H9 (cell line): ENCODE data around the gene SRRT. TPM values are rescaled to one million over a fixed set of nuclear protein-coding genes. Genes with fewer than 3 reads are reported as not detected.
"Not testable (repeated sequence)": the region's sequence is repeated elsewhere in the genome, so short reads cannot be mapped to it uniquely, and the experiment has no call there.

ENCODE experiments used
- DNase-seq: peaks from one replicate; pipeline ENCODE4 v3.0.0-alpha.2; 2017
- H2AFZ ChIP-seq: one replicate; pipeline ENCODE4 v1.6.1; 2013; ENCODE audit warnings: mild to moderate bottlenecking, low read length, control low read depth, moderate library complexity
- H2AK5ac ChIP-seq: 2 replicates; pipeline ENCODE4 v1.6.1; 2013; ENCODE audit warnings: low read length, control low read depth, mixed read lengths; ENCODE audit not compliant: insufficient read length
- H2BK120ac ChIP-seq: one replicate; pipeline ENCODE4 v1.6.1; 2013; ENCODE audit warnings: low read depth, mild to moderate bottlenecking, low read length, control low read depth, inconsistent platforms; ENCODE audit not compliant: poor library complexity, severe bottlenecking
- H2BK12ac ChIP-seq: 2 replicates; pipeline ENCODE4 v1.6.1; 2013; ENCODE audit warnings: low read length, control low read depth, mixed read lengths, low read depth; ENCODE audit not compliant: insufficient read length
- H2BK15ac ChIP-seq: 2 replicates; pipeline ENCODE4 v1.6.1; 2013; ENCODE audit warnings: low read depth, low read length, control low read depth
- H2BK20ac ChIP-seq: one replicate; pipeline ENCODE4 v1.6.1; 2013; ENCODE audit warnings: low read depth, mild to moderate bottlenecking, low read length, control low read depth, inconsistent platforms; ENCODE audit not compliant: poor library complexity, severe bottlenecking
- H2BK5ac ChIP-seq: 2 replicates; pipeline ENCODE4 v1.6.1; 2013; ENCODE audit warnings: low read length, control low read depth, mixed read lengths; ENCODE audit not compliant: insufficient read length
- H3K14ac ChIP-seq: 2 replicates; pipeline ENCODE4 v1.6.1; 2013; ENCODE audit warnings: low read length, control low read depth; ENCODE audit not compliant: insufficient read depth
- H3K18ac ChIP-seq: 2 replicates; pipeline ENCODE4 v1.6.1; 2013; ENCODE audit warnings: low read depth, mild to moderate bottlenecking, mixed read lengths, low read length, control low read depth; ENCODE audit not compliant: insufficient read length
- H3K23ac ChIP-seq: 2 replicates; pipeline ENCODE4 v1.6.1; 2013; ENCODE audit warnings: low read length, control low read depth, mixed read lengths, low read depth; ENCODE audit not compliant: insufficient read length
- H3K23me2 ChIP-seq: 2 replicates; pipeline ENCODE4 v1.6.1; 2013; ENCODE audit warnings: low read depth, mild to moderate bottlenecking, mixed read lengths, low read length, control low read depth; ENCODE audit not compliant: insufficient read length, poor library complexity, severe bottlenecking
- H3K27ac ChIP-seq: 2 replicates; pipeline ENCODE4 v1.5.1; 2013; ENCODE audit warnings: low read length, control low read depth, mixed read lengths, low read depth; ENCODE audit not compliant: insufficient read length
- H3K27me3 ChIP-seq: 2 replicates; pipeline ENCODE4 v1.6.1; 2013; ENCODE audit warnings: low read length, control low read depth, inconsistent platforms; ENCODE audit not compliant: insufficient read depth
- H3K4ac ChIP-seq: 2 replicates; pipeline ENCODE4 v1.6.1; 2013; ENCODE audit warnings: low read depth, mild to moderate bottlenecking, control low read depth, inconsistent platforms, low read length, moderate library complexity
- H3K4me1 ChIP-seq: 2 replicates; pipeline ENCODE4 v1.6.1; 2013; ENCODE audit warnings: low read length, control low read depth, inconsistent platforms; ENCODE audit not compliant: insufficient read depth
- H3K4me2 ChIP-seq: 2 replicates; pipeline ENCODE4 v1.6.1; 2013; ENCODE audit warnings: low read length, control low read depth, mixed read lengths; ENCODE audit not compliant: insufficient read length, insufficient read depth
- H3K56ac ChIP-seq: 2 replicates; pipeline ENCODE4 v1.6.1; 2013; ENCODE audit warnings: low read depth, mild to moderate bottlenecking, mixed read lengths, low read length, control low read depth; ENCODE audit not compliant: insufficient read length
- H3K79me1 ChIP-seq: 2 replicates; pipeline ENCODE4 v1.6.1; 2013; ENCODE audit warnings: low read depth, mild to moderate bottlenecking, moderate library complexity, low read length, control low read depth, inconsistent platforms; ENCODE audit not compliant: insufficient read depth, poor library complexity, severe bottlenecking
- H3K79me2 ChIP-seq: 2 replicates; pipeline ENCODE4 v1.6.1; 2013; ENCODE audit warnings: low read length, control low read depth, inconsistent platforms; ENCODE audit not compliant: insufficient read depth
- H3K9ac ChIP-seq: 2 replicates; pipeline ENCODE4 v1.6.1; 2013; ENCODE audit warnings: low read length, control low read depth, mixed read lengths; ENCODE audit not compliant: insufficient read length; ENCODE audit errors: extremely low read depth
- H3K9me3 ChIP-seq: one replicate; pipeline ENCODE4 v1.6.1; 2013; ENCODE audit warnings: low read depth, low read length, inconsistent platforms; ENCODE audit not compliant: control insufficient read depth
- H3T11ph ChIP-seq: one replicate; pipeline ENCODE4 v1.6.1; 2013; ENCODE audit warnings: mild to moderate bottlenecking, low read length, control low read depth, inconsistent platforms
- H4K20me1 ChIP-seq: one replicate; pipeline ENCODE4 v1.6.1; 2013; ENCODE audit not compliant: control insufficient read depth, insufficient read length, insufficient read depth
- H4K5ac ChIP-seq: 2 replicates; pipeline ENCODE4 v1.6.1; 2013; ENCODE audit warnings: low read depth, mild to moderate bottlenecking, mixed read lengths, low read length, control low read depth; ENCODE audit not compliant: insufficient read length
- H4K8ac ChIP-seq: replicated peaks from 2 replicates; pipeline ENCODE4 v1.6.1; 2013; ENCODE audit warnings: low read length, control low read depth, mixed read lengths, low read depth; ENCODE audit not compliant: insufficient read length
- H4K91ac ChIP-seq: 2 replicates; pipeline ENCODE4 v1.6.1; 2013; ENCODE audit warnings: low read depth, mild to moderate bottlenecking, moderate library complexity, mixed read lengths, low read length, control low read depth; ENCODE audit not compliant: insufficient read length
- H3K27ac Mint-ChIP-seq, 3 experiments: 2 replicates in 2 of 3; 3 replicates in 1 of 3; pipeline ENCODE4 v1.8.0; 2020 to 2021; ENCODE audit warnings: mixed read lengths in 3 of 3, mild to moderate bottlenecking in 1 of 3, moderate library complexity in 1 of 3
- H3K27me3 Mint-ChIP-seq: 2 replicates; pipeline ENCODE4 v1.8.0; 2021; ENCODE audit warnings: low read depth, mild to moderate bottlenecking, moderate library complexity, mixed read lengths
- H3K36me3 Mint-ChIP-seq, 3 experiments: 2 replicates in 2 of 3; 3 replicates in 1 of 3; pipeline ENCODE4 v1.8.0; 2020 to 2021; ENCODE audit warnings: low read depth in 3 of 3, mixed read lengths in 3 of 3; ENCODE audit not compliant: insufficient read depth in 1 of 3
- H3K4me1 Mint-ChIP-seq, 2 experiments: 2 replicates each; pipeline ENCODE4 v1.8.0; 2020; ENCODE audit warnings: mixed read lengths in 2 of 2
- H3K4me3 Mint-ChIP-seq, 2 experiments: 2 replicates in 1 of 2; 3 replicates in 1 of 2; pipeline ENCODE4 v1.8.0; 2020 to 2021; ENCODE audit warnings: mild to moderate bottlenecking in 2 of 2, mixed read lengths in 2 of 2, moderate library complexity in 1 of 2
- H3K9me3 Mint-ChIP-seq, 2 experiments: 2 replicates in 1 of 2; 3 replicates in 1 of 2; pipeline ENCODE4 v1.8.0; 2020; ENCODE audit warnings: mild to moderate bottlenecking in 2 of 2, mixed read lengths in 2 of 2, moderate library complexity in 1 of 2
- WGBS: extraction: QIAGEN DNeasy Blood & Tissue Kit; methylation state at CpG from one replicate; pipeline ENCODE4 v1.1.7; 2013; ENCODE audit warnings: missing lambda C conversion rate, low lambda C conversion rate, mixed read lengths; ENCODE audit not compliant: insufficient read length; ENCODE audit errors: extremely low coverage; 5-methylcytosine and 5-hydroxymethylcytosine counted together
- total RNA-seq: library from RNA; stranded (reverse); gene quantifications from 2 replicates; pipeline ENCODE4 v1.2.1, GENCODE V29; 2021
- TF ChIP-seq, protein P1 (sequence below): fragments of 200-600 bp; sonication (generic); conservative IDR thresholded peaks from 3 replicates; pipeline ENCODE4 v1.8.0; 2021; ENCODE audit warnings: antibody characterized with exemption, mild to moderate bottlenecking

The SRRT gene
- total RNA-seq, 1 experiment from 2014 or later: 373 TPM

DNA sequence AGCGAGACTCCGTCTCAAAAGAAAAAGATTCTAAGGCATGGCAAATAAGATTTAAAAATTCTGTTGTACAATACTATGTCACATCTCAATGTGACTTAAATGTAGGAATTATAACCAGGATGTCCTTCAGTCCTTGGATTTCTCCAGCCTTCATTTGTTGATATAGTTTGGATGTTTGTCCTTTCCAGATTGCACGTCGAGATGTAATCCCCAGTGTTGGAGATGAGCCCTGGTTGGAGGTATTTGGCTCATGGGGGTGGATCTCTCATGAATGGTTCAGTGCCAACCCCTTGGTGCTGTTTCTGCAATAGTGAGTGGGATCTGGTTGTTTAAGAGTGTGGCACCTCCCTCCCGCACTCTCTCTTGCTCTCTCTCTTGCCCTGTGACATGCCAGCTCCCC, 33.6 kb downstream of the SRRT start:
- Histone ChIP-seq H3K18ac (no peak overlapping the region), H3K23ac (no peak overlapping the region), H4K91ac (no peak overlapping the region), H3K79me1 (no peaks in the 10 kb centered on the region), H3K9me3 (no peaks in the 10 kb centered on the region), H3K4ac (no peak overlapping the region), H2BK5ac (no peak overlapping the region), H2BK15ac (no peak overlapping the region), H3K4me2 (no peak overlapping the region), H3K14ac (no peak overlapping the region), H2BK120ac (no peak overlapping the region), H4K20me1 (no peaks in the 10 kb centered on the region), H3K9ac (no peak overlapping the region), H2BK20ac (no peak overlapping the region), H4K5ac (no peak overlapping the region), H3T11ph (no peak overlapping the region), H3K79me2 (no peaks in the 10 kb centered on the region), H2AFZ (no peak overlapping the region), H3K23me2 (no peaks in the 10 kb centered on the region), H2BK12ac (no peak overlapping the region), H3K4me1 (no peaks in the 10 kb centered on the region), H3K27me3 (no peaks in the 10 kb centered on the region), H3K27ac (no peak overlapping the region), H4K8ac (no peak overlapping the region), H3K56ac (no peak overlapping the region), H2AK5ac (no peak overlapping the region)
- WGBS: no CpG with 5 or more reads among the region's 5 CpGs
- DNase-seq: no peak
- Mint-ChIP-seq H3K36me3 (no peaks in the 10 kb centered on the region), H3K4me1 (0 out of 4 replicates have a peak, but pooled peaks cover 0 to 4% of the 10 kb centered on the region in 2 experiments), H3K27ac (no peak overlapping the region), H3K4me3 (no peak overlapping the region), H3K27me3 (no peaks in the 10 kb centered on the region), H3K9me3 (no peaks in the 10 kb centered on the region; a peak in 2 of 5 replicates)
- TF ChIP-seq, protein P1, sequence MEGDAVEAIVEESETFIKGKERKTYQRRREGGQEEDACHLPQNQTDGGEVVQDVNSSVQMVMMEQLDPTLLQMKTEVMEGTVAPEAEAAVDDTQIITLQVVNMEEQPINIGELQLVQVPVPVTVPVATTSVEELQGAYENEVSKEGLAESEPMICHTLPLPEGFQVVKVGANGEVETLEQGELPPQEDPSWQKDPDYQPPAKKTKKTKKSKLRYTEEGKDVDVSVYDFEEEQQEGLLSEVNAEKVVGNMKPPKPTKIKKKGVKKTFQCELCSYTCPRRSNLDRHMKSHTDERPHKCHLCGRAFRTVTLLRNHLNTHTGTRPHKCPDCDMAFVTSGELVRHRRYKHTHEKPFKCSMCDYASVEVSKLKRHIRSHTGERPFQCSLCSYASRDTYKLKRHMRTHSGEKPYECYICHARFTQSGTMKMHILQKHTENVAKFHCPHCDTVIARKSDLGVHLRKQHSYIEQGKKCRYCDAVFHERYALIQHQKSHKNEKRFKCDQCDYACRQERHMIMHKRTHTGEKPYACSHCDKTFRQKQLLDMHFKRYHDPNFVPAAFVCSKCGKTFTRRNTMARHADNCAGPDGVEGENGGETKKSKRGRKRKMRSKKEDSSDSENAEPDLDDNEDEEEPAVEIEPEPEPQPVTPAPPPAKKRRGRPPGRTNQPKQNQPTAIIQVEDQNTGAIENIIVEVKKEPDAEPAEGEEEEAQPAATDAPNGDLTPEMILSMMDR: no peak

- H3K4me2 ChIP-seq, H3K27me3 Mint-ChIP-seq, H2BK12ac ChIP-seq, H4K91ac ChIP-seq, H3K79me2 ChIP-seq, H3K23ac ChIP-seq, H4K8ac ChIP-seq, H3K36me3 Mint-ChIP-seq, H2AK5ac ChIP-seq, H2BK120ac ChIP-seq, H3K9me3 Mint-ChIP-seq, H3K9me3 ChIP-seq, H3K9ac ChIP-seq, H3K4me1 ChIP-seq, H2AFZ ChIP-seq, H2BK5ac ChIP-seq, H3K79me1 ChIP-seq, H3K27ac ChIP-seq, DNase-seq, H3T11ph ChIP-seq, H3K23me2 ChIP-seq, H3K18ac ChIP-seq, H2BK20ac ChIP-seq, H3K27ac Mint-ChIP-seq, H3K27me3 ChIP-seq, H3K4me1 Mint-ChIP-seq, H2BK15ac ChIP-seq, H4K20me1 ChIP-seq, H3K14ac ChIP-seq, H3K4me3 Mint-ChIP-seq, H4K5ac ChIP-seq, H3K56ac ChIP-seq, H3K4ac ChIP-seq: not testable (repeated sequence)
- WGBS: no CpG with 5 or more reads among the region's 7 CpGs
Observed at GRCh38 chr7:100910443-100910842, 35.5 kb downstream of the SRRT start.
